ENCODE measurements around the gene STX1A.

DNA sequence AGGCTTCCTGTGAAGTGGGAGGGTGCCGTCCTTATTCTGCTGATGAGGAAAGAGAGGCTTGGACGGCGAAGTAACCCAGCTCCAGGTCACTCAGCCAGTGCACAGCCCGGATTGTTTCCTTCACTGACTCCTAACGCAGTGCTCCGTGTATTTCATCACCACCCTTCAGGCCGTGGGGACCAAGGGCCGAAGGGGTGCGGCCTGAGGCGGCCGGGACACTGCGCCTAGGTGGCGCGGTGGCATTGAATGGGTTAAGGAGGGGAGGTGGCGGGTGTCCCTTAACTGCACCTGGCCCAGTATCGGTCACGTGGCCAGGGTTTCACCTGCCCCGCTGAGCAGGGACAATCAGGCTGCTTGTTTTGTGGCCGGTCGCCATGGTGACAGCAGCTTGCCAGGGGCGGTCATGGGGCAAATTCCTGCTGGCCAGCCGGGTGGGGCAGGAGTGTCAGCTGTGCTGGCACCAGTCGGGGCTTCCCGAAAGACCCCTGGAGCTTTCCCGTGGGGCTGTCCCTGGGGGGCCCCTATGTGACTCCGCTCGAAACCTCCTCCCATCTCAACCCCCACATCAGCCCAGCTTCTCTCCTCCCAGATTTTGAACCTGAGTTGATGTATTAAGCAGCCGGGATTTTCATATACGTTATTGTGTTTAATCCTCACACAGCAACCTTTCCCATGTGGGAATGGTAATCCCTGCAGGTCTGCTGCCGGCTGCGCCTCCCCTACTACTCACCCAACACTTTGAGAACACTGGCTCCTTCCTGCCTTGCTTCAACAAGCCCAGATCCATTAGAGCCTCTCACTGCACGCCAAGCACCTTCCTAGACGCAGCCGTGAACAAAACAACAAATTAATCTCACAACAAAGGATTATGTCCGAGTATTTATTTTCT, 23.5 kb upstream of the STX1A start:
- TF ChIP-seq, protein P1, sequence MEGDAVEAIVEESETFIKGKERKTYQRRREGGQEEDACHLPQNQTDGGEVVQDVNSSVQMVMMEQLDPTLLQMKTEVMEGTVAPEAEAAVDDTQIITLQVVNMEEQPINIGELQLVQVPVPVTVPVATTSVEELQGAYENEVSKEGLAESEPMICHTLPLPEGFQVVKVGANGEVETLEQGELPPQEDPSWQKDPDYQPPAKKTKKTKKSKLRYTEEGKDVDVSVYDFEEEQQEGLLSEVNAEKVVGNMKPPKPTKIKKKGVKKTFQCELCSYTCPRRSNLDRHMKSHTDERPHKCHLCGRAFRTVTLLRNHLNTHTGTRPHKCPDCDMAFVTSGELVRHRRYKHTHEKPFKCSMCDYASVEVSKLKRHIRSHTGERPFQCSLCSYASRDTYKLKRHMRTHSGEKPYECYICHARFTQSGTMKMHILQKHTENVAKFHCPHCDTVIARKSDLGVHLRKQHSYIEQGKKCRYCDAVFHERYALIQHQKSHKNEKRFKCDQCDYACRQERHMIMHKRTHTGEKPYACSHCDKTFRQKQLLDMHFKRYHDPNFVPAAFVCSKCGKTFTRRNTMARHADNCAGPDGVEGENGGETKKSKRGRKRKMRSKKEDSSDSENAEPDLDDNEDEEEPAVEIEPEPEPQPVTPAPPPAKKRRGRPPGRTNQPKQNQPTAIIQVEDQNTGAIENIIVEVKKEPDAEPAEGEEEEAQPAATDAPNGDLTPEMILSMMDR (IDR thresholded peaks at IDR 0.05): no peak
- TF ChIP-seq CREB1 (CRISPR knock-in tag; IDR thresholded peaks at IDR 0.05): no peak
